Type B pancreatic cell (in vitro differentiated cells): ENCODE measurements around the gene SMIM7. TPM values are rescaled to one million over a fixed set of nuclear protein-coding genes. Genes with fewer than 3 reads are reported as not detected.
A peak's percentile ranks its signal among the peaks of the same experiment; 100 is the strongest.

ENCODE experiments used
- DNase-seq: peaks from one replicate; pipeline ENCODE4 v3.0.0; 2021; ENCODE audit warnings: mixed read lengths; ENCODE audit not compliant: unreplicated experiment; ENCODE audit errors: extremely low spot score
- H3K27ac Mint-ChIP-seq: 2 replicates; pipeline ENCODE4 v1.8.0; 2021; ENCODE audit warnings: mild to moderate bottlenecking, mixed read lengths
- H3K27me3 Mint-ChIP-seq: 2 replicates; pipeline ENCODE4 v1.8.0; 2021; ENCODE audit warnings: mixed read lengths
- H3K36me3 Mint-ChIP-seq: 2 replicates; pipeline ENCODE4 v1.8.0; 2021; ENCODE audit warnings: mixed read lengths
- H3K4me1 Mint-ChIP-seq: one replicate; pipeline ENCODE4 v1.8.0; 2021; ENCODE audit warnings: mixed read lengths; ENCODE audit not compliant: unreplicated experiment
- H3K4me3 Mint-ChIP-seq: 2 replicates; pipeline ENCODE4 v1.8.0; 2021; ENCODE audit warnings: mild to moderate bottlenecking, mixed read lengths
- H3K9me3 Mint-ChIP-seq: 2 replicates; pipeline ENCODE4 v1.8.0; 2021; ENCODE audit warnings: mixed read lengths
- total RNA-seq: library from RNA; stranded (reverse); gene quantifications from 2 replicates; pipeline ENCODE4 v1.2.1, GENCODE V29; 2021; ENCODE audit warnings: low replicate concordance
- TF ChIP-seq, protein P1 (sequence below): fragments of 200-600 bp; sonication (generic); conservative IDR thresholded peaks from 2 replicates; pipeline ENCODE4 v1.5.0; 2021; ENCODE audit warnings: antibody characterized with exemption, mild to moderate bottlenecking

SMIM7 gene
- total RNA-seq, 1 donor from 2014 or later, result 72.1 TPM

- H3K4me3 Mint-ChIP-seq, result no peak overlapping the region
- TF ChIP-seq, protein P1, sequence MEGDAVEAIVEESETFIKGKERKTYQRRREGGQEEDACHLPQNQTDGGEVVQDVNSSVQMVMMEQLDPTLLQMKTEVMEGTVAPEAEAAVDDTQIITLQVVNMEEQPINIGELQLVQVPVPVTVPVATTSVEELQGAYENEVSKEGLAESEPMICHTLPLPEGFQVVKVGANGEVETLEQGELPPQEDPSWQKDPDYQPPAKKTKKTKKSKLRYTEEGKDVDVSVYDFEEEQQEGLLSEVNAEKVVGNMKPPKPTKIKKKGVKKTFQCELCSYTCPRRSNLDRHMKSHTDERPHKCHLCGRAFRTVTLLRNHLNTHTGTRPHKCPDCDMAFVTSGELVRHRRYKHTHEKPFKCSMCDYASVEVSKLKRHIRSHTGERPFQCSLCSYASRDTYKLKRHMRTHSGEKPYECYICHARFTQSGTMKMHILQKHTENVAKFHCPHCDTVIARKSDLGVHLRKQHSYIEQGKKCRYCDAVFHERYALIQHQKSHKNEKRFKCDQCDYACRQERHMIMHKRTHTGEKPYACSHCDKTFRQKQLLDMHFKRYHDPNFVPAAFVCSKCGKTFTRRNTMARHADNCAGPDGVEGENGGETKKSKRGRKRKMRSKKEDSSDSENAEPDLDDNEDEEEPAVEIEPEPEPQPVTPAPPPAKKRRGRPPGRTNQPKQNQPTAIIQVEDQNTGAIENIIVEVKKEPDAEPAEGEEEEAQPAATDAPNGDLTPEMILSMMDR, result no peak
- H3K9me3 Mint-ChIP-seq, result no peaks in the 10 kb centered on the region
- H3K27me3 Mint-ChIP-seq, result no peaks in the 10 kb centered on the region
- no peaks in the 10 kb centered on the region for H3K4me1 Mint-ChIP-seq
- no peak for DNase-seq
- H3K36me3 Mint-ChIP-seq, result peaks cover 34% of the 10 kb centered on the region
- no peak overlapping the region for H3K27ac Mint-ChIP-seq
These were observed 10.2 kb downstream of the SMIM7 start for GRCh38 chr19:16649734-16650133.

- Mint-ChIP-seq H3K4me3 (no peak overlapping the region), H3K36me3 (peaks cover 16% of the 10 kb centered on the region), H3K4me1 (no peaks in the 10 kb centered on the region), H3K9me3 (no peaks in the 10 kb centered on the region), H3K27ac (no peak overlapping the region), H3K27me3 (no peaks in the 10 kb centered on the region)
- TF ChIP-seq, protein P1, result no peak
- DNase-seq, result no peak
These were observed 14.8 kb downstream of the SMIM7 start for GRCh38 chr19:16645140-16645539.

GRCh38 chr19:16641695-16642094 is 18.2 kb downstream of the SMIM7 start:
- no peaks in the 10 kb centered on the region for H3K27me3 Mint-ChIP-seq
- H3K4me1 Mint-ChIP-seq, result peaks cover 5% of the 10 kb centered on the region
- no peaks in the 10 kb centered on the region for H3K9me3 Mint-ChIP-seq
- peaks cover 22% of the 10 kb centered on the region for H3K36me3 Mint-ChIP-seq
- H3K27ac Mint-ChIP-seq, result no peak overlapping the region
- no peak overlapping the region for H3K4me3 Mint-ChIP-seq
- TF ChIP-seq, protein P1, result no peak
- DNase-seq, result no peak

- TF ChIP-seq, protein P1, result no peak
- no peaks in the 10 kb centered on the region for H3K9me3 Mint-ChIP-seq
- no peak overlapping the region for H3K27ac Mint-ChIP-seq
- no peak overlapping the region for H3K4me3 Mint-ChIP-seq
- H3K36me3 Mint-ChIP-seq, result peaks cover 22% of the 10 kb centered on the region
- no peak for DNase-seq
- no peaks in the 10 kb centered on the region for H3K27me3 Mint-ChIP-seq
- H3K4me1 Mint-ChIP-seq, result peaks cover 5% of the 10 kb centered on the region
These were observed 19.0 kb downstream of the SMIM7 start for GRCh38 chr19:16640951-16641350.

DNA sequence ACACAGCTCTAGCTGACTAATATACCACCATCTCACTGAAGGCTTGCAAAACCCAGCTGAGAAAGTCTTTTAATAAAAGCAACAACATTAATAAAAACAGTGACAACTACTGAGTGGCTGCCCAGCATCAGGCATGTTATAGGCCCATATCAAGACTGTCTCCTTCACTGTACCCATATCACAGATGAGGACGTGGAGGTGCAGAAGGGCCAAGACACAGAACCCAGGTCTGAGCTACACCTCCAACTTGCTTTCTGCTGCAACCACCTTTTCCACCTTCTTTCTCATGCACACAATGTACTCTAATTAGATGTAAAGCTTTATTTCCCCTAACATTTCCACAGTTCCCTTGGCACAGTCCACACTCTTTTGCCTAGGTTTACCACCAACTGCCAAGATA is 21.3 kb downstream of the SMIM7 start:
- Mint-ChIP-seq H3K9me3 (no peaks in the 10 kb centered on the region), H3K4me3 (no peak overlapping the region), H3K27ac (no peak overlapping the region), H3K36me3 (peaks cover 15% of the 10 kb centered on the region), H3K27me3 (no peaks in the 10 kb centered on the region), H3K4me1 (peaks cover 5% of the 10 kb centered on the region)
- no peak for DNase-seq
- TF ChIP-seq, protein P1, result no peak

DNA sequence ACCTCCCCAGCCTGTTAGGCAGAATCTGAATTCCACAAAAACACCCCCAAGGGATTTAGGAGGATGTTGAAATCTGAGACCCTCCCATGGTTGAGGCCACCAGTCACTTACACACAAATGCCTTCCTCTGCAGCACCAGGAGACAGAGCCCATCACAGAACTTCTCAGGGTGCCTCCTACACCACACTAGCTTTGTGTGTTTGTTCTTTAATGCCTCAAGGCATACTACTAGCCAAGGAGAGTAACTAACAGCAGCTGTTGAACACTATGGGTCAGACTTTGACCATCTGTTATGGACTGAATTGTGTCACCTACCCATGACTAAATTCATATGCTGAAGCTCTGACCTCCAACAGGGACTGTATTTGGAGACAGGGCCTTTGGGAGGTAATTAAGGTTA is 22.4 kb downstream of the SMIM7 start:
- no peak for DNase-seq
- peaks cover 12% of the 10 kb centered on the region for H3K36me3 Mint-ChIP-seq
- peak overlapping the region; percentile 79 for H3K27ac Mint-ChIP-seq
- H3K9me3 Mint-ChIP-seq, result no peaks in the 10 kb centered on the region
- H3K4me3 Mint-ChIP-seq, result no peak overlapping the region
- no peaks in the 10 kb centered on the region for H3K27me3 Mint-ChIP-seq
- TF ChIP-seq, protein P1, result no peak
- peaks cover 5% of the 10 kb centered on the region for H3K4me1 Mint-ChIP-seq
